Nasal cavity respiratory epithelium epithelial cell of viscerocranial mucosa (primary cell): ENCODE measurements around the gene OR52A5. TPM values are rescaled to one million over a fixed set of nuclear protein-coding genes. Genes with fewer than 3 reads are reported as not detected.

ENCODE experiments used
- total RNA-seq: library from RNA; depleted of rRNA; stranded (reverse); fragments of >200 nt; gene quantifications from 2 replicates; pipeline ENCODE4 v1.2.3, GENCODE V29; 2014

The OR52A5 gene
- not detected in 2 replicates for total RNA-seq

GRCh38 chr11:5137996-5138395 lies at the start of gene OR52A5:
OR52A5 (minus strand) TSS chr11:5138356; CDS start chr11:5132642, 5,714 bp downstream.

DNA sequence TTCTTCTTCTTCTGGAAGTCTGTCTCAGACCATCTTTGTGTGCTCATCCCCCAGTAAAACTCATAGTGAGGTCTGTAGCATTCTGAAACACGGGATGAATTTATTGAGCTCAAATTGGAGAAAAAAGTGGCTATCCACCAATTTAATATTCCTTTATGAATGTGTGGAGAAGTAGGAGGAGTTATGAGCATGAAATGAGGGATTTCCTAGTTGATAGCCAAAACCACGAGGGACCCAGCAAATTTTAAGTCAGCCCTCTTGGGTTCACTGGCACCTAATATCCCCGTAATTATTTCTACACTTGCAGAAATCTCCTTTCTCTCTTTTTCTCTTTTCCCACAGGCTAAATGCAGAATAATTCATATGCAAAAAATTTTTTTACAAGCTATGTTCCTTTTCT lies 16.5 kb upstream of the OR52A5 start, which contains the start of gene OR52A1:
TSS of gene OR52A1 (minus strand) at position 101 of the 400 bp plus-strand sequence. CDS start 2,388 bp downstream, outside the sequence.

Other genes starting within 250 kb of the OR52A5 start
- not detected in 2 replicates for gene OR51A7, start 234.6 kb downstream of the OR52A5 start, total RNA-seq
- not detected in 2 replicates for gene OR51G2, start 219.0 kb downstream of the OR52A5 start, total RNA-seq
- gene OR51G1, start 214.0 kb downstream of the OR52A5 start, total RNA-seq, result not detected in 2 replicates
- gene OR51A4, start 190.8 kb downstream of the OR52A5 start, total RNA-seq, result not detected in 2 replicates
- not detected in 2 replicates for gene OR51A2, start 182.6 kb downstream of the OR52A5 start, total RNA-seq
- gene OR51L1, start 143.5 kb downstream of the OR52A5 start, total RNA-seq, result not detected in 2 replicates
- not detected in 2 replicates for gene OR52J3, start 91.8 kb downstream of the OR52A5 start, total RNA-seq
- gene OR52E2, start 78.7 kb downstream of the OR52A5 start, total RNA-seq, result not detected in 2 replicates
- not detected in 2 replicates for gene OR52E1, start 68.8 kb downstream of the OR52A5 start, total RNA-seq
- gene OR52A1, start 16.4 kb upstream of the OR52A5 start, total RNA-seq, result not detected in 2 replicates
- not detected in 2 replicates for gene OR51V1, start 62.3 kb upstream of the OR52A5 start, total RNA-seq
- gene HBB, start 88.7 kb upstream of the OR52A5 start, total RNA-seq, result not detected in 2 replicates
- not detected in 2 replicates for gene HBD, start 96.1 kb upstream of the OR52A5 start, total RNA-seq
- gene HBG1, start 111.5 kb upstream of the OR52A5 start, total RNA-seq, result not detected in 2 replicates
- gene HBG2, start 116.4 kb upstream of the OR52A5 start, total RNA-seq, result not detected in 2 replicates
- gene HBE1, start 131.6 kb upstream of the OR52A5 start, total RNA-seq, result not detected in 2 replicates
- gene OR51B4, start 163.6 kb upstream of the OR52A5 start, total RNA-seq, result not detected in 2 replicates
- gene OR51B2, start 185.9 kb upstream of the OR52A5 start, total RNA-seq, result not detected in 2 replicates
- not detected in 2 replicates for gene OR51B5, start 205.2 kb upstream of the OR52A5 start, total RNA-seq
- not detected in 2 replicates for gene OR51B6, start 213.2 kb upstream of the OR52A5 start, total RNA-seq
- gene OR51M1, start 245.5 kb upstream of the OR52A5 start, total RNA-seq, result not detected in 2 replicates